OCI-LY3 (cell line): Measurements from ENCODE around the gene DOLK.

Experiments used
- H2AFZ ChIP-seq: fragments of 200-600, 300-600 bp; shearing (Covaris generic); 2 replicates; pipeline ENCODE4 v1.6.0; 2014; ENCODE audit warnings: antibody characterized with exemption, low read depth, low read length
- H3K27ac ChIP-seq: fragments of 200-600, 300-600 bp; sonication (generic); 2 replicates; pipeline ENCODE4 v1.5.1; 2014; ENCODE audit warnings: mild to moderate bottlenecking, low read length, moderate library complexity, mixed read lengths
- H3K27me3 ChIP-seq: fragments of 200-600, 300-600 bp; sonication (generic); 2 replicates; pipeline ENCODE4 v1.6.1; 2014; ENCODE audit warnings: low read depth, low read length, mixed read lengths
- H3K36me3 ChIP-seq: fragments of 200-600, 300-600 bp; sonication (generic); replicated peaks from 2 replicates; pipeline ENCODE3; 2014; ENCODE audit warnings: low read depth, low read length, mixed read lengths
- H3K4me1 ChIP-seq: fragments of 300-600, 200-600 bp; sonication (generic); 2 replicates; pipeline ENCODE4 v1.6.1; 2014; ENCODE audit warnings: low read length, mixed read lengths
- H3K4me2 ChIP-seq: fragments of 200-600, 300-600 bp; sonication (generic); 2 replicates; pipeline ENCODE4 v1.6.1; 2014; ENCODE audit warnings: low read length, mixed read lengths
- H3K4me3 ChIP-seq: fragments of 300-600, 200-600 bp; sonication (generic); 2 replicates; pipeline ENCODE4 v1.5.1; 2014; ENCODE audit warnings: antibody characterized with exemption, mild to moderate bottlenecking, low read length, moderate library complexity
- H3K79me2 ChIP-seq: fragments of 300-600, 200-600 bp; shearing (Covaris generic); 2 replicates; pipeline ENCODE4 v1.6.1; 2014; ENCODE audit warnings: mild to moderate bottlenecking, low read length, mixed read lengths
- H3K9ac ChIP-seq: fragments of 300-600, 200-600 bp; shearing (Covaris generic); 2 replicates; pipeline ENCODE4 v1.6.0; 2014; ENCODE audit warnings: mild to moderate bottlenecking, low read length, moderate library complexity
- H3K9me3 ChIP-seq: fragments of 200-600, 300-600 bp; shearing (Covaris generic); 2 replicates; pipeline ENCODE4 v1.6.1; 2014; ENCODE audit warnings: low read length, mixed read lengths; ENCODE audit not compliant: insufficient read depth
- H4K20me1 ChIP-seq: fragments of 200-600, 300-600 bp; sonication (generic); 2 replicates; pipeline ENCODE4 v1.6.1; 2016; ENCODE audit warnings: low read length, mixed read lengths; ENCODE audit not compliant: insufficient read depth
- EZH2phosphoT487 ChIP-seq: fragments of 200-600 bp; shearing (Covaris generic); IDR thresholded peaks from 2 replicates; pipeline ENCODE4 v1.6.1; 2018; ENCODE audit warnings: antibody characterized with exemption, mixed run types, low read depth
- TF ChIP-seq, protein P1 (sequence below): fragments of 200-600, 300-600 bp; sonication (generic); IDR thresholded peaks from 2 replicates; pipeline ENCODE4 v1.5.1; 2014; ENCODE audit warnings: antibody characterized with exemption, low read length, low read depth

The DOLK gene

GRCh38 chr9:128947527-128948301 lies at the start of gene DOLK, which contains the start of gene NUP188:
DOLK (minus strand) TSS chr9:128947603; CDS start chr9:128947303, 300 bp downstream.
NUP188 (plus strand) TSS chr9:128947699; CDS start chr9:128947720, 21 bp downstream.
- TF ChIP-seq, protein P1, sequence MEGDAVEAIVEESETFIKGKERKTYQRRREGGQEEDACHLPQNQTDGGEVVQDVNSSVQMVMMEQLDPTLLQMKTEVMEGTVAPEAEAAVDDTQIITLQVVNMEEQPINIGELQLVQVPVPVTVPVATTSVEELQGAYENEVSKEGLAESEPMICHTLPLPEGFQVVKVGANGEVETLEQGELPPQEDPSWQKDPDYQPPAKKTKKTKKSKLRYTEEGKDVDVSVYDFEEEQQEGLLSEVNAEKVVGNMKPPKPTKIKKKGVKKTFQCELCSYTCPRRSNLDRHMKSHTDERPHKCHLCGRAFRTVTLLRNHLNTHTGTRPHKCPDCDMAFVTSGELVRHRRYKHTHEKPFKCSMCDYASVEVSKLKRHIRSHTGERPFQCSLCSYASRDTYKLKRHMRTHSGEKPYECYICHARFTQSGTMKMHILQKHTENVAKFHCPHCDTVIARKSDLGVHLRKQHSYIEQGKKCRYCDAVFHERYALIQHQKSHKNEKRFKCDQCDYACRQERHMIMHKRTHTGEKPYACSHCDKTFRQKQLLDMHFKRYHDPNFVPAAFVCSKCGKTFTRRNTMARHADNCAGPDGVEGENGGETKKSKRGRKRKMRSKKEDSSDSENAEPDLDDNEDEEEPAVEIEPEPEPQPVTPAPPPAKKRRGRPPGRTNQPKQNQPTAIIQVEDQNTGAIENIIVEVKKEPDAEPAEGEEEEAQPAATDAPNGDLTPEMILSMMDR = no peak
- no peak for TF ChIP-seq EZH2phosphoT487
- H3K4me1 ChIP-seq = peaks cover 5% of the 10 kb centered on the region
- peaks cover 6% of the 10 kb centered on the region for H3K36me3 ChIP-seq

GRCh38 chr9:128995791-128996190 lies 48.4 kb upstream of the DOLK start:
- no peak overlapping the region for H3K4me2 ChIP-seq
- no peak overlapping the region for H3K27ac ChIP-seq
- peaks cover 51% of the 10 kb centered on the region for H3K36me3 ChIP-seq
- no peak for TF ChIP-seq EZH2phosphoT487
- TF ChIP-seq, protein P1 = no peak
- no peak overlapping the region for H3K4me3 ChIP-seq
- no peak overlapping the region for H3K9ac ChIP-seq
- H3K9me3 ChIP-seq = no peaks in the 10 kb centered on the region
- no peaks in the 10 kb centered on the region for H4K20me1 ChIP-seq
- no peaks in the 10 kb centered on the region for H3K79me2 ChIP-seq
- no peaks in the 10 kb centered on the region for H3K4me1 ChIP-seq
- no peak overlapping the region for H2AFZ ChIP-seq
- H3K27me3 ChIP-seq = no peaks in the 10 kb centered on the region

More at GRCh38 chr9:128947527-128948301, at the start of gene DOLK, which contains the start of gene NUP188:
- Histone ChIP-seq H3K4me2 (peak within 1 kb of the TSS; percentile 85), H3K9me3 (no peaks in the 10 kb centered on the region), H4K20me1 (no peaks in the 10 kb centered on the region), H3K9ac (peak within 1 kb of the TSS; percentile 87), H3K27me3 (no peaks in the 10 kb centered on the region), H3K27ac (peak within 1 kb of the TSS; percentile 38), H3K79me2 (peaks cover 14% of the 10 kb centered on the region), H2AFZ (peak within 1 kb of the TSS; percentile 16; the same call in 1 of the 2 replicates), H3K4me3 (peak within 1 kb of the TSS; percentile 92)

DNA sequence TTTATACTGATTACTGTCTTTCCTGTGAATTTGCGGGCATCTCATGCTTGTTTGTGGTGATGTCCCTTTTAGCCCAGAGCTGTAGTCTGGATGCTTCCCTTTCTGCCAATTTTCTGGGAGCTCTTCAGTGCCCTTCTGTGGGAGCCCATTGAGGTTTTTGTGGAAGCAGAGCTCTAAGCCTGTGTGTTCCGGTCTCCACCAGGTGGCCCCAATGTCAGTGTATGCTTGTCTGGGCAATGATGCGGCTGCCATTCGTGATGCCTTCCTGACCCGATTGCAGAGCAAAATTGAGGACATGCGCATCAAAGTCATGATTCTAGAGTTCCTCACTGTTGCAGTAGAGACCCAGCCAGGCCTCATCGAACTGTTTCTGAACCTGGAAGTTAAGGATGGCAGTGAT lies 45.6 kb upstream of the DOLK start:
- H3K79me2 ChIP-seq = no peaks in the 10 kb centered on the region
- no peaks in the 10 kb centered on the region for H3K4me1 ChIP-seq
- no peak overlapping the region for H3K9ac ChIP-seq
- H3K36me3 ChIP-seq = peaks cover 49% of the 10 kb centered on the region
- H3K4me3 ChIP-seq = no peak overlapping the region
- TF ChIP-seq, protein P1 = no peak; the same call in 1 of the 2 replicates
- no peak for TF ChIP-seq EZH2phosphoT487
- no peak overlapping the region for H3K4me2 ChIP-seq
- no peaks in the 10 kb centered on the region for H3K27me3 ChIP-seq
- no peaks in the 10 kb centered on the region for H4K20me1 ChIP-seq
- H3K9me3 ChIP-seq = no peaks in the 10 kb centered on the region
- no peak overlapping the region for H2AFZ ChIP-seq
- H3K27ac ChIP-seq = no peak overlapping the region

DNA sequence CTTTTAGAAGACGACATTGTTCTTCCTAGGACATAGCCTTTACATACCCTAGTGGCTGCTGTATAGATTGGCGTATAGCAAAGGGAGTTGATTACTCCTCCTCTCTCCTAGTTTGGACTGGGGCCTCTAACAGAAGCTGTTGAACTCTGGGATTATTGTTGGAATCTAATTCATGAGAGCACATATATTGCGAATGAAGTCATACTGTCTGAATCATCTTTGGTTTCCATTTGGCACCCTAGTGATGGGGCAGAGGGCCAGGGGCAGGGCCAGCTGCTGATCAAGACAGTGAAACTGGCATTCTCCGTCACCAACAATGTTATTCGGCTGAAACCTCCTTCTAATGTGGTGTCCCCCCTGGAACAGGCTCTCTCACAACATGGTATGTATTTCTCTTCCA lies 40.4 kb upstream of the DOLK start:
- peaks cover 46% of the 10 kb centered on the region for H3K36me3 ChIP-seq
- H3K27ac ChIP-seq = no peak overlapping the region
- no peak overlapping the region for H3K9ac ChIP-seq
- no peak overlapping the region for H3K4me3 ChIP-seq
- H2AFZ ChIP-seq = no peak overlapping the region
- no peaks in the 10 kb centered on the region for H3K9me3 ChIP-seq
- H3K4me2 ChIP-seq = no peak overlapping the region
- H3K4me1 ChIP-seq = no peaks in the 10 kb centered on the region
- TF ChIP-seq EZH2phosphoT487 = no peak
- no peaks in the 10 kb centered on the region for H3K79me2 ChIP-seq
- H3K27me3 ChIP-seq = no peaks in the 10 kb centered on the region
- H4K20me1 ChIP-seq = no peaks in the 10 kb centered on the region
